22Rv1 (cell line): Measurements from ENCODE around the gene TBC1D5.

ENCODE experiments used
- H3K27ac ChIP-seq: fragments of 450-650 bp; 2 replicates; pipeline ENCODE4 v1.5.1; 2017
- CTCF ChIP-seq: fragments of 450-650 bp; IDR thresholded peaks from 2 replicates; pipeline ENCODE4 v1.5.1; 2017; ENCODE audit warnings: mild to moderate bottlenecking
- ZFX ChIP-seq: fragments of 450-650 bp; IDR thresholded peaks from 2 replicates; pipeline ENCODE4 v1.6.1; 2017; ENCODE audit warnings: antibody characterized with exemption, borderline replicate concordance

TBC1D5 gene

GRCh38 chr3:17515445-17516234 lies 226.8 kb downstream of the TBC1D5 start:
- H3K27ac ChIP-seq: no peak overlapping the region
- TF ChIP-seq ZFX (no peak), CTCF (no peak)

- TF ChIP-seq ZFX: no peak
- no peak for TF ChIP-seq CTCF
- no peak overlapping the region for H3K27ac ChIP-seq
Measured at GRCh38 chr3:17514597-17514996, 227.8 kb downstream of the TBC1D5 start.

GRCh38 chr3:17510265-17510664 lies 232.2 kb downstream of the TBC1D5 start:
- H3K27ac ChIP-seq: no peak overlapping the region
- TF ChIP-seq CTCF (no peak), ZFX (no peak)

GRCh38 chr3:17508180-17508752 lies 234.2 kb downstream of the TBC1D5 start:
- H3K27ac ChIP-seq: no peak overlapping the region
- TF ChIP-seq ZFX (no peak), CTCF (no peak)

GRCh38 chr3:17507480-17507879 lies 235.0 kb downstream of the TBC1D5 start:
- TF ChIP-seq CTCF (no peak), ZFX (no peak)
- no peak overlapping the region for H3K27ac ChIP-seq

GRCh38 chr3:17505856-17506255 lies 236.6 kb downstream of the TBC1D5 start:
- no peak for TF ChIP-seq ZFX
- TF ChIP-seq CTCF: no peak
- H3K27ac ChIP-seq: no peak overlapping the region

GRCh38 chr3:17501745-17502144 lies 240.7 kb downstream of the TBC1D5 start:
- TF ChIP-seq ZFX: no peak
- no peak for TF ChIP-seq CTCF
- H3K27ac ChIP-seq: no peak overlapping the region
